PC-3 (cell line): ENCODE results near the gene PSMB2.

Experiments
- CTCF ChIP-seq: fragments of 300-600 bp; sonication (generic); conservative IDR thresholded peaks from 2 replicates; pipeline ENCODE4 v1.5.1; 2017; ENCODE audit warnings: antibody characterized with exemption, low read depth, mild to moderate bottlenecking, low read length
- EZH2 ChIP-seq: fragments of 300-600 bp; sonication (generic); IDR thresholded peaks from one replicate; pipeline ENCODE4 v1.6.1; 2017; ENCODE audit warnings: antibody characterized with exemption, mild to moderate bottlenecking, low read length; ENCODE audit not compliant: unreplicated experiment

- TF ChIP-seq CTCF (no peak), EZH2 (no peak)
Measured at GRCh38 chr1:35605071-35605866, 36.1 kb downstream of the PSMB2 start.
